DMS114 treated with DMSO at 0.1 percent for 48 hours (cell line): ENCODE measurements around the gene VPS4B.
"Not testable (repeated sequence)": the region's sequence is repeated elsewhere in the genome, so short reads cannot be mapped to it uniquely, and the experiment has no call there.

Source experiments
- DNase-seq: peaks from one replicate; lab custom pipeline; 2025; ENCODE audit not compliant: unreplicated experiment; lab: John Stamatoyannopoulos, UW

Gene VPS4B

DNA sequence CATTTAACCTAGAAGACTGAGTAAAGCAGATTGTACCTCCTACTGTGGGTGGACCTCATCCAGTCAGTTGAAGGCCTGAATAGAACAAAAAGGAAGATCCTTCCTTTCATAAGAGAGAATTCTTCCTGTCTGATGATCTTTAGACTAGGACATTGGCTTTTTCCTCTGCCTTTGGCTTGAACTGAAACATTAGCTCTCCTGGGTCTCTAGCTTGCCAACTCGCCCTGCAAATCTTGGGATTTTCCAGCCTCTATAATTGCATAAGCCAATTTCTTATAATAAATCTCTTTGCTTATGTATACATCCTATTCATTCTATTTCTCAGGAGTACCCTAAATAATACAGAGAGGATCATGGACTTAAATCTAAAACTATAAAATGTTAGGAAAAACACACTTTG lies 49.1 kb downstream of the VPS4B start:
- DNase-seq = no peak

DNA sequence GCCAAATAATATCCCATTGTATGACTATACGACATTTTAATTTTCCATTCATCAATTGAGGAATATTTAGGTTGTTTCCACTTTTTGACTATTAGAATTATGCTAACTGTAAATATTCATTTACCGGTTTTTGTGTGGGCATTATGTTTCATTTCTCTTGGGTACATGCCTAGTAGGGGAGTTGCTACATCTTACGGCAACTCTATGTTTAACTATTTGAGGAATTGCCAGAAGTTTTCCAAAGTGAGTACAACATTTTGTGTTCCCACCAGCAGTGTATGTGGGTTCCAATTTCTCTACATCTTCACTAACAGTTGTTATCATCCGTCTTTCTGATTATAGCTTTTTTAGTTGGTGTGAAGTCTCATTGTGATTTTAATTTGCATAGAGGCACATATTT lies 53.7 kb downstream of the VPS4B start:
- no peak for DNase-seq

DNA sequence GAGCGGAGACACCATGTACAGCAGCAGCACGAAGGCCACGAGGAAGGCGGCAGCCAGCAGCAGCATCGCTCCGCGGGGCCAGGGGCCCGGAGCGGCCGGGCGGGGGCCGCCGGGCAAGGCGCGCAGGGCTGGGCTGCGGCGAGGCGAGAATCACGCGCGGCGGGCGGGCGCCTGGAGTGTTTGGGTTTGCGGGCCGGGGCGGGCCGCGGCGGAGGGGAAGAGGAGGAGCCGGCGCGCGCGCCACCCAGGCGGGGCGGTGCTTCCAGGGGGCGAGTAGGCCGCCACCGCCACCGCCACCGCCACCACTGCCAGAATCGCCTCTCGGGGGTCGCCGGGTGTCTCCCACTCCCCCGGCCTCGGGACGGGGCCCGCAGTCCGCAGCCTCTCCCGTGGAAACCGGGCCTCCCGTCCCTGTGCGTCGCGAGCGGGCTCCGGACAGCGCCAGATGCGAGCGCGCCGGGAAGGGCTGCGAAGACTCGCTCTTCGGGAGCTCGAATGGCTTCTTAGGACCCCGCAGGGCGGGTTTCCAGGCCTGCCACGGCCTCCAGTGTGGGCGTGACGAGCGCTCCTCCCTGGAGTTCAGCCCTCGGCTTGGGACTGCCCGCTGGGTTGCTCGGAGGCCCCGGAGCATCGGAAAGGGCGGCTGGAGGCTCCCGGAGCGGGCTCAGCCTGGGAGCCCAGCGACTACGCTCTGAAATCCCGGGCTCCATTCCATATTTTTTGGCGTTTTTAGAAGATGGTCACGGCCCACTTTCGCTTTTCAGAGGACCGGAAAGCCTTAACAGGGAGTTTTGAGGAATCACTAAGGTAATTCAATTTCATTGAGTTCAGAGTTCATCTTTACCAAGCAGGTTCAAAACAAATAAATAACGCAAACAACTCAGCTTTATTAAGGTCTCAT lies 55.0 kb downstream of the VPS4B start, which contains the start of gene KDSR:
KDSR (minus strand) TSS at position 154 of the 901 bp plus-strand sequence; CDS start at position 66, 88 bp downstream.
- DNase-seq = peak; percentile 82

DNA sequence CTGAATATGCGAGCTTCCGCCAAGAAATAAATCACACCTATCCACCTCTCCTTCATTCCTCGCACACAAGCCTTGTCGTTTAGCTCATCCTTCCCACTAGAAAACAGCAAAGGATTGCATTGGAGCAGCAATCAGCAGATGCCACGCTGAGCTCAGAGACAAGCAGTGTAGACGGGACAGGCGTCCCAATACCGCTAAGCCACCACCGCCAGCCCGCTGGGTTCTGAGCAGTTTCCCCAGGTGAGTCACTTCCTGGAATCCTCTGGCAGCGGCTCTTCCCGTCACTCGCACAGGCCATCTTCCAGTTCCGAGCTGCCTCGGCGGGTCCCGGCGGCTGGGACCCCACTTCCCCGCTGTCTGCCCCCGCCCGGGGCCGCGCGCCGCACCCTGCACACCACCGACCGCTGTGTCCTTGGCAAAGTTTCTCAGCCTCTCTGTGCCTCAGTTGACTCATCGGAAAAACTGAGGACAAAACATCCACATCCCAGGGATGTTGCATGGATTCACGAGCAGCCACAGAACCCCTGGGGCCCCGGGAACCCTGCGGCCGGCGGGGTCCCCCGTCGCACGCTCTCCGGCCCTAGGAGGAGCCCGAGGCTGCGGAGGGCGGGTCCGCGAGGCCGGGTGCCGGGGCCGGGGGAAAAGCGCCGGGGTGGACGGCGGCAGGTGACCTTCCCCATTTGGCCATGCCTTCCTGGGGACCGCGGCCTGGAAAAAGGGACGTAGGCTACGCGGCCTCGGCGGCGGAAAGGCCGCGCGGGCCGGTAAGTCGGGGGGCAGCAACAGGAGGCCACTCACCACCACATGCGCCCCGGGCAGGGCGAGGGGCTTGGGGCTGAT lies 55.8 kb downstream of the VPS4B start:
- no peak for DNase-seq

DNA sequence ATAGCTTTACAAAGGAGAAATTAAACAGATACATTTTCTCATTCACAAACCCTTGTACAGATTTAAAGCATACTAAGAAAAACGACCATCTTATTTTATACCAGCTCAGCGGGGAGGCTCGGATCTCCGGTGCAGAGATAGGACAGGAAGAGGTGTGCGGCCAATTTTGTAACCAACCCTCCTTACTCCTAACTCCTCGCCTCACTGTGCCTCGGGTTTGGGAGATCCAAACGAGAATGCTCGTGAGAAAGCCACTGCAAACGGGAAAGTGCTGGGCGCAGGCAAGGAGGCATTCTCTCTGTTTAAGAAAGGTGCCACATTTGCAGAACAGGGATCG lies 56.4 kb downstream of the VPS4B start:
- DNase-seq = no peak

DNA sequence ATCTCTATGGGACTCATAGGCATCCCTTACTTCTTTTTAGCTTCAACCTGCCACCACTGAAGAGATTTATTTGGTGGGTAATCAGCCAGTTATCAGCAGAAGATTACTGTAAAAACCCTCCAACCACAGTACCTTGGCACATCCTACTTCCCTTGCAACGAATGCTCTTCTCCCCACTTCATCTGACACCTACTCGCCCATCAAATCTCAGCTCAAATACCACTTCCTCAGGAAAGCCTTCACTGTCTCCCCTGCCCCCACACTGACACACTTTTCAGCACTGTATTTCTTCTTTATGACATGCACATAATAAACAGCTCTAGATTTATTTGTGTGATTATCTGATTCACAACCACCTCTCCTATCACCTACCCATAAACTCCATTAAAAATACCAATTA lies 58.3 kb downstream of the VPS4B start:
- DNase-seq = no peak

DNA sequence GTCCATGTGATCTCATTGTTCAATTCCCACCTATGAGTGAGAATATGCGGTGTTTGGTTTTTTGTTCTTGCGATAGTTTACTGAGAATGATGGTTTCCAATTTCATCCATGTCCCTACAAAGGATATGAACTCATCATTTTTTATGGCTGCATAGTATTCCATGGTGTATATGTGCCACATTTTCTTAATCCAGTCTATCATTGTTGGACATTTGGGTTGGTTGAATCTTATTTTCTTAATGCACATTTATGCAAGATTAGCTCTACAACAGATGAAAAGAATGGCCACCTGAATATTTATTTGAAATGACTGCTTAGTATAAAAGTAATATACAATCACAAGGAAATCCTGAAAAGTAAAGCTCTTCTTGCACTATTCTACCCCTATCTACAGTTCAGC lies 58.9 kb downstream of the VPS4B start:
- DNase-seq = not testable (repeated sequence)

DNA sequence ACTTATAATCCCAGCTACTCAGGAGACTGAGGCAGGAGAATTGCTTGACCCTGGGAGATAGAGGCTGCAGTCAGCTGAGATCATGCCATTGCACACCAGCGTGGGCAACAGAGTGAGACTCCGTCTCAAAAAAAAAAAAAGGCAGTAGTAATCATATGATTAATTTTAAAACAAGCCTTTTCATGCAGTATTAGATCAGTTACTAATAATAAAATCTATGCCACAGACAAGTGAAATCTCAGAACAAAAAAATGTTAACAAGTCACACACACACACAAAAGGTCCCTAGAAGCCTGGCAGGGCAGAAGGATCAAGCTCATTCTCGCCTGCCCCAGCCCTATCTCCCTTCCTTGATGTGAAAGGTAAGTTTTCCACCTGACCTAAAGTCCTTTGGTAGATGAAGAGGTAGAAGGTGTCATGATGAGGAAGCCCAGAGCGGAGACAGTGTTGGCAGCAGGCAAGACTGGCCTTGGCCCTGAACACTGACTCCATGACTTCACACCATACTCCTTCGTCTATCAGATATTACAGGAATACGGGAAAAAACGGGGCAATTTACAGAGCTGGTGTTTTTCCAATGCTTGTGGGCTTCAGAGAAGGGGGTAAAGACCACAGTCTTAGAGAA lies 65.9 kb downstream of the VPS4B start:
- no peak for DNase-seq

DNA sequence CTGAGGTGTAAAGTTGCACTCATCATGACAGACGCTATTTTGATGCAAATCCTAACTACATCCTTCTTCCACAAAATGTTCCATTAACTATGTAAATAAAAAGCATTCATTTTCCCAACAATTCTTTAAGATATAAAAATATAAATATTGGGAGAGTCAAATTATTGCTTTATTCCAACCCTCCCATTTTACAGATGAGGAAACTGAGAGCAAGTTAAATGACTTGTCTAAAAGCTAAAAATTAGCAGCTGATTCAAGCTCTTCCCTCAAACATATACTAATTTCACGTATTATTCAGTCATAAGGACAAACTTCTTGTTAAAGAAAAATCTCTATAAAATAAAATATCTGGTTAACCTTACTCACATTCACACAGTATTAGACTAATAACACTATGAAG lies 72.0 kb downstream of the VPS4B start:
- no peak for DNase-seq

DNA sequence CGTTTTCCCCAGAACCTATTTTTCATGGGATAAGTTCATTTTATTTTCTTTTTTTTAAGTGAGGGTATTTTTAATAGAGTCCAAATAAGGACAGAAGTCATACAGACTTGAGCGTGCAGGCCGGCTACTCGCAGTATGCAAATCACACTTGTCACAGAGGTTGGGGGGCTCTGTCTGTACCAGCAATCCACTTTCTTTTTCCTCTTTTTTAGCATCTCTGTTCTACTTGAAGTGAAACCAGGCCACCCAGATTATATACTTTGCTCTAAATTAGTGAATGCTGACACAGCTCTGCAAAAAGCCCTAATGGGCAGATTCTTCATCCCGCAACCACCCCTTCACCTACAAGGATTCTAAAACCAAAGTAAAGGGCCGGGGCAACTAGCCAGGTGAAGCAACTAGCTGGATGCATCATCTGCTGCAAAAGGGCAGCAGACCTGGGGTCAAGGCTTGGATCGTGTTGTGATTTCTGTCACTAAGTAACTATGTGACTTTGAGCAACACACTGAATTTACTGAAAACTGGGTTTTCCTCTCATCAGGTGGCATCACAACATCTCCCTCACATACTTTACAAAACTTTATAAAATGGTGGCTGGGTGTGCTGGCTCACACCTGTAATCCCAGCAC lies 73.7 kb downstream of the VPS4B start:
- no peak for DNase-seq

DNA sequence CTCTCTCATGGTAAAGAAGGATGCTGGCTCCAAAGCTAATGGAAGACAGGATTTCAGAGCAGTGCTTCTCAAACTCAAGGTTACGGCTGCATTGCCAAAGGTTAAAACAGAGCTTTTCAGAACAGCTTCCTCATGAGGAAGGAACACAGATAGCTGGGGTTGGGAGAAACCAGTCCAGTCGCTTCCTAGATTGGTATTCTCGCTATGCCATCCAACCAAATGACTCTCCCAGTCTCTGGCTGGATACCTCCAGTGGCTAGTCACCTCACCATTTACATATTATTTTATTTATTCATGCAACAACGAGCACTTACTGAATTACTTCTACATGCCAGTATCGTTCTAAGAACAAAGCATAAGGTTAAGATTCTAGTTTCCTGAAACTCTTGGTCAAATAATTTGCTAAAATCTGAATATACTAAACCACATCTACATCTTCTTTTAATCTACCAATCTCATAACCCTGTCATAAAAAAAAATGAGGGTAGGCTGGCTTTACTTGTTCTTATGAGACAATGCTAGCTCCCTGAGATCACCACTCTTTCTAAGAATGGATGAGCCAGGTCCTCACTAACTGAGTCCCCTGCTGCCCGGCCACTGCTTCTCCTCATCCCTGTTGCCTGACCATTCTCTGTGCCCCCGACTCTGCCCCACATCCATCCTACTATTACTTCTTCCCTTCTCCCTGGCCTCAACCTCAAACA lies 75.6 kb downstream of the VPS4B start:
- DNase-seq = no peak

DNA sequence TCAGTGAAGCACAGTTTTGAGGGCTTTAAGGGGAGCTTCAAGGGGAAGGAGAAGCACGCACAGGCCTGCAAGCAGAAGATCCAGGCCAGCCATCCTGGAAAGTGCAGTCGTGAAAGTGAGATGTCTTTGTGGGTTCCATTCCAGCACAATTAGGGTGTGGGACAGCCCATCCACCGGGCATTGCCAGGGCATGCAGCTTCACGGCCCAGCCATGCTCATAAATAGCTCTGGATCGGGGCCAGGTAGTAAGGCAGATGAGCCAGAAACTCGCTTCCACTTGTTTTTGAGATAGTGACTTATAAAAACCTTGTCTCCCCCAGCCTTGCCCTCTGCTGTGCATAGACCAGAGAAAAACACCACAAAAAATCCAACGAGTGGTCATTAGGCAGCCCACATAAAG lies 76.2 kb downstream of the VPS4B start:
- no peak for DNase-seq

DNA sequence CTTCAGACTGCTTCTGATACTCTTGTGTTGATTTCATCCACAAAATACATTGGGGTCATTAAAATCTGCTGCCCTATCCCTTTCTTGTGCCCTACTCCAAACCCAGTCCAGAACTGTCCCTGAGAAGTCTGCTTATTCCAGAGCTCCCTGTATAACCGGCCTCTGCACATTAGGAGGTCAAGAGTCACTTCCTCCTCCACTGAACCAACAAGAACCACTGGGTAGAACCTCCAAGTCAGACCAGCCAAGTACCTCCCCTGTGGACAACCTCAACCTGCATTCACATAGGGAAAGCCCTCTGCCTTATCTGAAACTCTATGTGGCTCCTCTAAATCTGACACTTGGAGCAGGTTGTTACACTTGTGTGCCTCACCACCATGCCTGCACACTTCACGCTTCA lies 77.4 kb downstream of the VPS4B start:
- DNase-seq = no peak

DNA sequence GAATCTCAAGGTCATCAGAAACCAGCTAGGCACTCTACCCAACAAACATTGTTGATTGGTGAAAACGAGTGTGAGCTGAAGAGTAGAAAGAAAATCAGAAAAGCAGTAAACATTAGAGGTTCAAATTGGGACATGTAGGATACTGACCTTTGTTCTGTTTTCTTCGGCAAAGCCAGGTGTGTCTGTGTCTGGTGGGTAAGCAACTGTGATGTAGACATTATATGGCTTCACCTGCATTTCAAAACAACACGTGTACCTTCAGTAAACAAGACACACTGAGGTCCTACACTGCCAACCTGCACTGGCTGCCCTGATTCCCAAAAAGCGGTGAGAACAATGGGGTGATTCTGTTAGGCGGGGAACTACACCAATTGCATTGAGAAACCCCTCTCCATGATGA lies 78.0 kb downstream of the VPS4B start:
- DNase-seq = no peak

DNA sequence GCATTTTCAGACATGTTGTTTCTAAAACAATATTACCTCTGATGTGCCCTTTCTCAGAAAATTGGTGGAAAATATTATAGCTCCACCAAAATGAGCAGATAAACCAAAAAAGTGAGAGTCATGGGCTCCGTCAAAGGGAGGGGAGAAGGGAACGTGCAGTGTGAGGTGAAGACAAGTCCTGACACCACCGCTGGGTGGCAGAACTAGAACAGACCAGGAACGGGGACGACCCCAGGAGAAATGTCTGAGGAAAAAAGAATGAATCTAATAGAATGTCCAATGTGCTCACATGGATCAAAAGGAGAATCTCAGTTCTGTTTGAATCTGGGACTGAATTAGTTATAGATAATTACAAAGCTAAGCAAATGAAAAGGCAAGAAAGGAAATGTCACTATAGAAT lies 80.1 kb downstream of the VPS4B start:
- DNase-seq = peak; percentile 41

DNA sequence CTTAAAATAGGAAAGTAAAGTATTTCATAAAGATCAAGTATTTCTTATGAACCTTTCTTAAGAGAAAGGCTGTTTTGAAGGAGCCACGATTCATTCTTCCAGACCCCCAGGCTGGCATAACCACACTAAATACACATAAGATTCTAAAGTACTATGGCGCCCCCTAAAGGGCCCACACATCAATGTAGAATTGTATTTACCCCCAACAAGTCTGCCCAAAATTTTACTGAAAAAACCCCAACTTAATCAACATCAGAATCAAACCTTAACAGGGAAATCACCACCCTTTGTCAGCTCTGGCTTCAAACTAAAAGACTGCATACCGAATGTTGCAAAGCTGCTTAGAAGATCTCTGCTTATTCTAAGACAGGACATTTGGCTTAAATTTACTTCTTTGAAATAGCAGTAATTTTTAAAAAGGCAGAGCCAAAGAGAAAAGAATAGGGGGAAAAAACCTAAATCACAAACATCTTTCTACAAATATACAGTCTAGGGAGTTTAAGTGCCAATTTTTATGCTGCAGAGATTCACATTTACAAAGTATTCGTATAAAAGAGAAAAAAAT lies 82.3 kb downstream of the VPS4B start:
- peak; percentile 3 for DNase-seq
